ENCODE measurements around the gene TBX15.
"Not testable (repeated sequence)": the region's sequence is repeated elsewhere in the genome, so short reads cannot be mapped to it uniquely, and the experiment has no call there.

The TBX15 gene

GRCh38 chr1:118926261-118926660 is 61.9 kb downstream of the TBX15 start:
- no peak for DNase-seq (ENCODE audit: low spot score)

GRCh38 chr1:118925651-118926050 is 62.5 kb downstream of the TBX15 start:
- no peak for DNase-seq (ENCODE audit: low spot score)

GRCh38 chr1:118923319-118923718 is 64.8 kb downstream of the TBX15 start:
- no peak for DNase-seq (ENCODE audit: low spot score)

- DNase-seq (ENCODE audit: low spot score): no peak
These were observed 66.1 kb downstream of the TBX15 start for GRCh38 chr1:118921994-118922393.

- DNase-seq (ENCODE audit: low spot score): no peak
These were observed 67.9 kb downstream of the TBX15 start for GRCh38 chr1:118920124-118920717.

- no peak for DNase-seq (ENCODE audit: low spot score)
These were observed 69.2 kb downstream of the TBX15 start for GRCh38 chr1:118918940-118919259.

- no peak for DNase-seq (ENCODE audit: low spot score)
These were observed 69.8 kb downstream of the TBX15 start for GRCh38 chr1:118918230-118918939.

GRCh38 chr1:118916346-118916745 is 71.8 kb downstream of the TBX15 start:
- DNase-seq (ENCODE audit: low spot score): not testable (repeated sequence)

- DNase-seq (ENCODE audit: low spot score): no peak
These were observed 73.6 kb downstream of the TBX15 start for GRCh38 chr1:118914379-118915161.

GRCh38 chr1:118913818-118914217 is 74.3 kb downstream of the TBX15 start:
- DNase-seq (ENCODE audit: low spot score): no peak

- no peak for DNase-seq (ENCODE audit: low spot score)
These were observed 75.6 kb downstream of the TBX15 start for GRCh38 chr1:118912574-118912973.

GRCh38 chr1:118911571-118911970 is 76.6 kb downstream of the TBX15 start:
- DNase-seq (ENCODE audit: low spot score): no peak

- no peak for DNase-seq (ENCODE audit: low spot score)
These were observed 80.7 kb downstream of the TBX15 start for GRCh38 chr1:118907466-118907865.

- DNase-seq (ENCODE audit: low spot score): no peak
These were observed 82.5 kb downstream of the TBX15 start for GRCh38 chr1:118905671-118906070.

- DNase-seq (ENCODE audit: low spot score): no peak
These were observed 82.9 kb downstream of the TBX15 start for GRCh38 chr1:118905196-118905595.

- no peak for DNase-seq (ENCODE audit: low spot score)
These were observed 85.4 kb downstream of the TBX15 start for GRCh38 chr1:118902711-118903191.

GRCh38 chr1:118902299-118902698 is 85.8 kb downstream of the TBX15 start:
- no peak for DNase-seq (ENCODE audit: low spot score)

- DNase-seq (ENCODE audit: low spot score): no peak
These were observed 87.3 kb downstream of the TBX15 start for GRCh38 chr1:118900643-118901440.

- DNase-seq (ENCODE audit: low spot score): no peak
These were observed 88.8 kb downstream of the TBX15 start for GRCh38 chr1:118899340-118899739.

GRCh38 chr1:118898712-118899111 is 89.4 kb downstream of the TBX15 start:
- DNase-seq (ENCODE audit: low spot score): no peak

- DNase-seq (ENCODE audit: low spot score): no peak
These were observed 91.7 kb downstream of the TBX15 start for GRCh38 chr1:118896416-118896815.

GRCh38 chr1:118894836-118895235 is 93.3 kb downstream of the TBX15 start:
- no peak for DNase-seq (ENCODE audit: low spot score)
